GM12892 (cell line): ENCODE data around the gene LPGAT1.

Source experiments
- POLR2A ChIP-seq: IDR thresholded peaks from 2 replicates; pipeline ENCODE4 v1.6.1; 2011; ENCODE audit warnings: low read depth, low read length, control low read depth
- POLR2AphosphoS5 ChIP-seq: IDR thresholded peaks from 2 replicates; pipeline ENCODE4 v1.6.1; 2011; ENCODE audit warnings: low read depth, low read length, control low read depth
- TAF1 ChIP-seq: IDR thresholded peaks from 2 replicates; pipeline ENCODE4 v1.6.1; 2011; ENCODE audit warnings: low read depth, mild to moderate bottlenecking, control low read depth, low read length, borderline replicate concordance

DNA sequence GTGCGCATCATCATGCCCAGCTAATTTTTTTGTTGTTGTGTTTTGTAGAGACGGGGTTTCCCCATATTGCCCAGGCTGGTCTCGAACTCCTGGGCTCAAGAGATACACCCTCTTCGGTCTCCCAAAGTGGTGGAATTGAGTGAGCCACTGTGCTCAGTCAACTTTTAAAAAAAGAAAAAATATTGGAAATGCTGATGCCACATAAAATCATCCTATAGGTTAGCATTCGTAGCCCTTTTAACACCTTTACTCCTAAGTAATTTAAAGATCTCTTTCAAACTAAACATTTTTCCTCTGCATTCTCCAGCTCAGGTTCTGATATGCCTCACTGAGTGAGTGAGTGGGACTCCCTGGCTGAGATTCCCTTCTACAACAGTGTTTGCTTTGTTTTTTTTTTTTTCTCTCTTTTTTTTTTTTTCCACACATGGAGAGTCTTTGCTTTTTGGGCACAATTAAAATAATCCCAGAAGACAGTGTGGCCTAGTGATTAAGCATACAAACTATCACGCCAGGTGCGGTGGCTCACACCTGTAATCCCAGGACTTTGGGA is 74.0 kb downstream of the LPGAT1 start:
- no peak for TF ChIP-seq POLR2A
- TF ChIP-seq POLR2AphosphoS5 = no peak
- TF ChIP-seq TAF1 = no peak
